SK-N-DZ (cell line): ENCODE results near the gene STRN3.
"Not testable (repeated sequence)": the region's sequence is repeated elsewhere in the genome, so short reads cannot be mapped to it uniquely, and the experiment has no call there.

ENCODE experiments used
- DNase-seq: peaks from one replicate; pipeline ENCODE4 v3.0.0-alpha.2; 2015; ENCODE audit warnings: low spot score

The STRN3 gene

DNA sequence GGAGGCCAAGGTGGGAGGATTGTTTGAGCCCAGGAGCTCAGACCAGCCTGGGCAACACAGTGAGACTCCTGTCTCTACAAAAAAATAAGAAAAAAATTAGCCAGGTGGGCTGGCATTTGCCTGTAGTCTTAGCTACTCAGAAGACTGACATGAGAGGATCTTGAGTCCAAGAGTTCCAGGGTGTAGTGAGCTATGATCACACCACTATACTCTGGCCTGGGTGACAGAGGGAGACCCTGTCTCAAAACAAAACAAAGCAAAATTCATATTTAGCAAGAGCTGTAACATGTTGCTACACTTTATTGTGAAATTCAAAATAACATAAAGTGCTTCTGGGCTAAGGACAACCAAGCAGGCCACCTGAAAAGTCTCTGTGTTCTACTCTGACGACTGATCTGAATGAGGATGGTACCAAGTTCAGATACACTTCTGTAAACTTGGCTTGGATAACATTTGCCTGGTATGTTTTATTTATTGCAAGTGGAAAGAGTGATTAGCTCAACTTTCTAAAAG lies 11.6 kb upstream of the STRN3 start:
- no peak for DNase-seq

DNA sequence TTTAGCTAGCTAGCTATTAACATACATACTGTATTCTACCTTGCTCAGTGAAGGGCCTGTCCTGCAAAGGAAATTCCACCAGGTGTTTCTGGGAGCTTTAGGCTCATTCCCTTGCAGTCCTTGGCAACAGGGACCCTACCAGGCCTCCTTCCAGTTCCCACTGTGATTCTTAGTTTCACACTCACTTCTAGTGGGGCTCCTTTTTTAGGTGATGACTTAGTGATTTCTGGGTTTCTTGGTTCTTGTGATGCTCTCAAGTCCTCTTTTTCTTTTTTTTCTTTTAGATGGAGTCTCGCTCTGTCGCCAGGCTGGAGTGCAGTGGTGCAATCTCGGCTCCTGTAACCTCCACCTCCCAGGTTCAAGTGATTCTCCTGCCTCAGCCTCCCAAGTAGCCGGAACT lies 10.4 kb upstream of the STRN3 start:
- DNase-seq, result no peak

DNA sequence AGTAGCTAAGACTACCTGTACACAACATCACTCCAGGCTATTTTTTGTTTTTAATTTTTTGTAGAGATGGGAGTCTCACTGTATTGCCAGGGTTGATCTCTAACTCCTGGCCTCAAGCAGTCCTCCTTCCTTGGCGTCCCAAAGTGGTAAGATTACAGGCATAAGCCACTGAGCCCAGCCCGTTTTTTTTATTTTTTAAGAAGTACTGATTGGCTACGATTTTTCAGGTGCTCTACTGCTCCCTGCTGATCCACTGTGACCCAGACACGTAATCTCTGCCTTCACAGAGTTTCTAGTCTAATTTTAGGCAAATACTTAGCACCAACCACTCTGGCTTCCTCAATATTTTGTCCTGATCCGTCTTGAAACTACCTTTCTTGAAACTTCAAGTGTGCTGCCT lies 4.3 kb upstream of the STRN3 start:
- no peak for DNase-seq

DNA sequence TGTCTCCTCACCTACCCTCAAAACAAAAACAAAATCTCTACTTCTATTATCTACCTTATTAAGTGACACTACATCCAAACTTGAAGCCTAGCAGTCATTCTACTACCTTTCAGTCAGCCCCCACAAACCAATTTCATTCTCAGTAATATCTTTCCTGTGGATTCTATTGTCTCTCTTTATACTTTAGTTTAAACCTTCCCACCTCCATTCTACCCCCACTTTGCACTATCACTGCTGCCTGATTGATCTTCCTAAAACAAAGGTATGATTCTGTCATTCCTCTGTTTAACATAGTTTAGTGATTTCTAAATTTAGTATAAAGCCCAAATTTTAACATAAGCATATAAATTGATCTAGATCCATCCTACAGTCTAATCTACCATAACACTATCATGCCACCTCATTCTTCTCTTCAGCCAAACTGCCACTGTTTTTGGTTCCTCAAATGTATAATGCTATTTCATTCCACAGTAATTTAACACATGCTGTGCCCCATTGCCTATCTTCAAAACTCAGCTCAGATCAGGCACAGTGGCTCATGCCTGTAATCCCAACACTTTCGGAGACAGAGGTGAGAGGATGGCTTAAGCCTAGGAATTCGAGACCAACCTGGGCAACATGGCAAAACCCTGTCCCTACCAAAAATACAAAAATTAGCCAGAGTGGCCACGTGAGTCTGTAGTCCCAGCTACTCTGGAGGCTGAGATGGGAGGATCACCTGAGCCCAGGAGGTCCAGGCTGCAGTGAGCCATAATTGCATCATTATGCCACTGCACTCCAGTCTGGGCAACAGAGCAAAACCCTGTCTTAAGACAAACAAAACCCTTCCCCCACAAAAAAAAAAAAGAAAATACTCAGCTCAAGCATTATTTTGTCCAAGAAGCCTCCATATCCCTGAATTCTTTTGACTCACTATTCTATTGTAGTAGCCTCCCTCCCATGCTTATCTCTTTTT lies 3.1 kb upstream of the STRN3 start:
- DNase-seq, result no peak

- no peak for DNase-seq
Measured at GRCh38 chr14:31027847-31028246, 1.7 kb upstream of the STRN3 start.

DNA sequence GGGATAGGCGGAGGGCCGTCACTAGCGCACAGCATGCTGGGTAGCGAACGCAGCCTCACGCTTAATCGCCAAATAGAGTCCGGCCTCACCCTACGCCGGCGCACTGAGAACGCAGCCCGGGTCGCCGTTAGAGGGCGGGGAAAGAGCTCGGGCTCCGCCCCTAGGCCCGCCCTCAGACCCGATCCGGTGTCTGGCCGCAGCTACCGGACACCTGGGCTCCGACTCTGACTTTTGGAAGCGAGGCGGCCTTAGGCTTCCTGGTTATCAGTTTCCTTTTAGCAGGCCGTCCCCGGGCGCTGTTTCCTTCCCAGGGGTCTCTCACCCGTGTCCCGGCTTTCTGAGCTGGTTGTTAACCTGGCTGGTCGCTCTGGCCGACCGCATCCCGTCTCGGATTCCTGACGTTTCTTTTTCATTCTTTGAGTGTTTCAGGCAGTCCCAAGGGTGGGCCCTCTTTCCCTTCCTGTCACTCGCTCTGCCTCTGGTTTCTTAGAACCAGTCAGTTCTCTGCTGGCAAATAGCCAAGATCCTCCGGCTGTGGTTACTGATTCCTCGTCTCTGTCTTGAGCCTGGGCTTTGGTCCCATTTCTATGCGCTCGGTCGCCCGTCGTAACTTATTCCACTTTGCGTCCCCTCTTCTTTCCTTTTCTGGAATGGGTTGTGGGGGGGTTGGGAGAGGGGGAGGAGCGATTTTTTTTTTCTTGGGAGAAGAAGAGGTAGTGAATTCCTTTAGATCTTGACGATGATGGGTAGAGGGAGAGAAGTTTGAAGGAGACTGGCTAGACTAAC lies 464 bp upstream of the STRN3 start:
- peak; percentile 96 for DNase-seq

DNA sequence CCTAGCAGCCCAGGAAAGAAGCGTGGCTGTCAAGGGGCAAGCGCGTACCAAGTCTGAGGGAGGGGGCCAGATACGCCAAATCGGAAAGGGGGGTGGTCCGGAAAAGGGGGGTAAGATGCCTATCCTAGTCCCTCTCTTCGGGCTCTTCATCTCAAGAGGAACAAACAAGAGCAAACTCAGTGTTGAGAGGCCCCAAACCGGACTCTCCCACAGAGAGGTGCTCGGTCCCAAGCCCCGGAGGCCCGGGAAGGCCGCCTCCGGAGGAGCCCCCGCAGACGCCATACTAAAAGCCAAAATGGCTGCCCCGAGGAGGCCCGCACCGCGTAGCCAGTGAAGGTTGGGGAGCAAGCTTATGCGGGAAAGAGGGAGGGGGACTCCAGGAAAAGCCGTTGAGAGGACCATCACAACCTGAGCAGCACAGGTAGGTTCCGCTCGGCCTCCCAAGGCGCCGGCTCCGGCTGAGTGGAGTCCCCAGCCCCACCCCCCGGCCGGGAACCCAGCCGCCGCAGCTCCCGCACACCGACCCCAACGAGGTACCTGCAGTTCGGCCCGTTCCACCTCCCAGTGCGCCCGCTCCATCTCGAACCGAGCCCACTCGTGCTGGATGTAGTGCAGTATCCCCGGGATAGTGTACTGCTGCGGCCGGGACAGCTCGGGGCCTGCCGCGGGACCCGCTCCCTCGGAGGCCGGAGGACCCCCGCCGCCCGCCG lies 657 bp downstream of the STRN3 start, which contains the start of gene AP4S1:
AP4S1 (plus strand) TSS at position 283 of the 710 bp plus-strand sequence. CDS start 40,548 bp downstream, outside the sequence.
- DNase-seq, result peak; percentile 47

DNA sequence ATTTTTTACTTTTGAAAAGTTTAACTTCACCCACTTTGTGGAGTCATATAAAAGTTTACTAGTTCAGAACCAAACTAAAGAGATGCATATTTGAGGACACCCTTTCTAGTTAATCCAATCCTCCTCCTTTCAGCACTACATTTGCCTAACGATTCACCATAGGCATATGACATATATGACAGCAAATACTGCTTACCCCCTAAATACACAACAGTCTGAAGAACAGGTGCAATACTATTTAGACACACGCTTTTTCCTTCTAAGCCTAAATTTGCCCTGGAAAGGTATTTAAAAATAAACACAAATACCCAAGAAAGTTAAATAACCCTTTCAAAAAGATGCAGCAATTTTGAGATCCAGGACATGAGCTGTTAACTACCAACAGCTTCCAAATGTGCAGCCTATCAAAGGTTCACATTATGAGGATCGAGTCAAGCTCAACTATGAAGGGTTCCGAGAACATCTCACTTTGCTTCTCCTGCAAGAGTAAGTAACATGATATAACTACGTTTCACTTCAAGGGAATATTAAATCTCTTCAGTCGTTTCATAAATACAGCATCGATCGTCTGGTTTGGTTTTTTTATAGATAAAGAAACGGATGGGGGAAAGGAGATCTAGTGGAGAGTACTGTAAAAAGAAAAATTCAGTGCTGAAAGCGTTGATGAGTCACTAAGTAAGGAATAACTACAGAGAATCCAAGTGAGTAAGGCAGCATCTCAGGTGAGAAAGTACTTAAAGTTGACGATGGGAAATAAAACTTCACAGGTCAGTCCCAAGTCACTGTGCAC lies 1.4 kb downstream of the STRN3 start:
- DNase-seq, result no peak

GRCh38 chr14:31024010-31024480 lies 2.1 kb downstream of the STRN3 start:
- DNase-seq, result no peak

GRCh38 chr14:31022386-31022785 lies 3.8 kb downstream of the STRN3 start:
- DNase-seq, result no peak

DNA sequence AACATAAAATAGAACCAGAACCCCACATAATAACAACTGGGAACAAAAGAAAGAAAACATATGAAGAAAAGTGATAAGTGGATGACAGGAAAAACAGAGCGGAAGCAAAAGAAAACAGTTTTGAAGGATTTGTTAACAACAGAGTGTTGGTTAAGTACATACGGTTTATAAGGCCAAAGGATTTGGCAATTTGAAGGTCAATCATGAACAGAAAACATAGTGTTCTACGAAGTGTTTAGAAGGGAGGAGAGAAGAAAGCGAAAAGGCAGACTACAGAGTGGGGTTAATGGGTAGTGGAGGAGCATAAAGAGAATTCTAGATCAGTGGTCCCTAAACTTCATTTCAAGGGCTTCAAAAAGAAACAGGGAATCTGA lies 4.6 kb downstream of the STRN3 start:
- DNase-seq, result no peak

GRCh38 chr14:31020834-31021575 lies 5.2 kb downstream of the STRN3 start:
- DNase-seq, result no peak

GRCh38 chr14:31018057-31018645 lies 8.0 kb downstream of the STRN3 start:
- DNase-seq, result no peak

DNA sequence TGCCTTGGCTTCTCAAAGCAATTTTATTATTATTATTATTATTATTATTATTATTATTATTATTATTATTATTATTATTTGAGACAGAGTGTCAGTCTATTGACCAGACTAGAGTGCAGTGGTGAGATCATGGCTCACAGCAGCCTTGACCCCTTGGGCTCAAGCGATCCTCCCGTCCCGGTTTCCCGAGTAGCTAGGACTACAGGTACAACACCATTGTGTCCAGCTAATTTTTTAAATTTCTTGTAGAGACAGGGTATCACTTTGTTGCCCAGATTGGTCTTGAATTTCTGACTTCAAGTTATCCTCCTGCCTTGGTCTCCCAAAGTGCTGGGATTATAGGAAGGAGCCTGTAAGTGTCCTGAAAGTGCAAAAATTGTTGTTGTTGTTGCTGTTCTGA lies 12.3 kb downstream of the STRN3 start:
- DNase-seq, result no peak

GRCh38 chr14:31010935-31011334 lies 15.2 kb downstream of the STRN3 start:
- no peak for DNase-seq

GRCh38 chr14:31009836-31010574 lies 16.2 kb downstream of the STRN3 start:
- DNase-seq, result no peak

GRCh38 chr14:31006703-31007102 lies 19.5 kb downstream of the STRN3 start:
- DNase-seq, result no peak

GRCh38 chr14:31004007-31004406 lies 22.2 kb downstream of the STRN3 start:
- not testable (repeated sequence) for DNase-seq

GRCh38 chr14:31003284-31003683 lies 22.9 kb downstream of the STRN3 start:
- DNase-seq, result no peak
